Parathyroid adenoma (tissue), 2 donors: Measurements from ENCODE around the gene TLCD2.
"Not testable (repeated sequence)": the region's sequence is repeated elsewhere in the genome, so short reads cannot be mapped to it uniquely, and the experiment has no call there.

Experiments used
- H2AFZ ChIP-seq: fragments of 300-600 bp; sonication (generic); one replicate; pipeline ENCODE4 v1.7.0; 2017; ENCODE audit warnings: antibody characterized with exemption, mild to moderate bottlenecking
- H3K27ac ChIP-seq: fragments of 300-600 bp; sonication (generic); one replicate; pipeline ENCODE4 v1.7.0; 2017
- H3K27me3 ChIP-seq: fragments of 300-600 bp; sonication (generic); one replicate; pipeline ENCODE4 v1.7.0; 2017; ENCODE audit warnings: low read length; ENCODE audit not compliant: control insufficient read depth, insufficient read depth
- H3K36me3 ChIP-seq: fragments of 300-600 bp; sonication (generic); one replicate; pipeline ENCODE4 v1.7.0; 2017; ENCODE audit warnings: low read length; ENCODE audit not compliant: control insufficient read depth, insufficient read depth
- H3K4me1 ChIP-seq: fragments of 300-600 bp; sonication (generic); one replicate; pipeline ENCODE4 v1.7.0; 2017; ENCODE audit warnings: control low read depth
- H3K4me2 ChIP-seq: fragments of 300-600 bp; sonication (generic); one replicate; pipeline ENCODE4 v1.7.0; 2017; ENCODE audit warnings: low read length
- H3K4me3 ChIP-seq: fragments of 300-600 bp; sonication (generic); one replicate; pipeline ENCODE4 v1.7.0; 2017; ENCODE audit warnings: low read depth, low read length
- H3K79me2 ChIP-seq: fragments of 300-600 bp; sonication (generic); one replicate; pipeline ENCODE4 v1.7.0; 2017; ENCODE audit warnings: control low read depth
- H3K9ac ChIP-seq: fragments of 300-600 bp; sonication (generic); one replicate; pipeline ENCODE4 v1.7.0; 2017; ENCODE audit warnings: mild to moderate bottlenecking
- H3K9me3 ChIP-seq: fragments of 300-600 bp; sonication (generic); one replicate; pipeline ENCODE4 v1.7.0; 2017; ENCODE audit warnings: low read length; ENCODE audit not compliant: control insufficient read depth
- TF ChIP-seq, protein P1 (sequence below): fragments of 300-600 bp; sonication (generic); IDR thresholded peaks from one replicate; pipeline ENCODE4 v1.7.0; 2017; ENCODE audit warnings: antibody characterized with exemption, mild to moderate bottlenecking
- donor health status: primary hyperparathyroidism.

Gene TLCD2

DNA sequence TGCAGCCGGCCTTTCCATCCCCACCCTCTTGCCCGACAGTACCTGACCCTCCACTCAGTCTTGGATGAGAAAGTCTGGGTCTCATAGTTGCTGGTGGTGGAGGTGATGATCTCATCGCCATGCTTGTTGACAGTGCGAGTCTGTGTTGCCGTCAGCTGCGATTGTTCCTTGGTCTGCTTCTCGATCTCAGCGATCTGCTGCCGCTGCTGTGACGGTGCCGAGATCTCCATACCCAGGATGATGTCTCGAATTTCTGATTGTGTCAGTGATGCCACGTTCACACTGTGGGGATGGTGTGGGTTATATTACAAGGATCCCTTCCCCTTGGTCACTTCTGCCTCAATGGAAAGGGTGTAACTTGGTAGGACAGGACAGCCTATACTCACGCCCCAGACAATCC lies 56.4 kb downstream of the TLCD2 start:
- H3K27ac ChIP-seq = no peak overlapping the region
- no peaks in the 10 kb centered on the region for H3K36me3 ChIP-seq
- H3K4me3 ChIP-seq = no peak overlapping the region
- H3K4me1 ChIP-seq = peaks cover 5% of the 10 kb centered on the region
- TF ChIP-seq, protein P1, sequence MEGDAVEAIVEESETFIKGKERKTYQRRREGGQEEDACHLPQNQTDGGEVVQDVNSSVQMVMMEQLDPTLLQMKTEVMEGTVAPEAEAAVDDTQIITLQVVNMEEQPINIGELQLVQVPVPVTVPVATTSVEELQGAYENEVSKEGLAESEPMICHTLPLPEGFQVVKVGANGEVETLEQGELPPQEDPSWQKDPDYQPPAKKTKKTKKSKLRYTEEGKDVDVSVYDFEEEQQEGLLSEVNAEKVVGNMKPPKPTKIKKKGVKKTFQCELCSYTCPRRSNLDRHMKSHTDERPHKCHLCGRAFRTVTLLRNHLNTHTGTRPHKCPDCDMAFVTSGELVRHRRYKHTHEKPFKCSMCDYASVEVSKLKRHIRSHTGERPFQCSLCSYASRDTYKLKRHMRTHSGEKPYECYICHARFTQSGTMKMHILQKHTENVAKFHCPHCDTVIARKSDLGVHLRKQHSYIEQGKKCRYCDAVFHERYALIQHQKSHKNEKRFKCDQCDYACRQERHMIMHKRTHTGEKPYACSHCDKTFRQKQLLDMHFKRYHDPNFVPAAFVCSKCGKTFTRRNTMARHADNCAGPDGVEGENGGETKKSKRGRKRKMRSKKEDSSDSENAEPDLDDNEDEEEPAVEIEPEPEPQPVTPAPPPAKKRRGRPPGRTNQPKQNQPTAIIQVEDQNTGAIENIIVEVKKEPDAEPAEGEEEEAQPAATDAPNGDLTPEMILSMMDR = no peak
- no peaks in the 10 kb centered on the region for H3K9me3 ChIP-seq
- H2AFZ ChIP-seq = no peak overlapping the region
- no peak overlapping the region for H3K4me2 ChIP-seq
- no peak overlapping the region for H3K9ac ChIP-seq
- no peaks in the 10 kb centered on the region for H3K79me2 ChIP-seq
- no peaks in the 10 kb centered on the region for H3K27me3 ChIP-seq

DNA sequence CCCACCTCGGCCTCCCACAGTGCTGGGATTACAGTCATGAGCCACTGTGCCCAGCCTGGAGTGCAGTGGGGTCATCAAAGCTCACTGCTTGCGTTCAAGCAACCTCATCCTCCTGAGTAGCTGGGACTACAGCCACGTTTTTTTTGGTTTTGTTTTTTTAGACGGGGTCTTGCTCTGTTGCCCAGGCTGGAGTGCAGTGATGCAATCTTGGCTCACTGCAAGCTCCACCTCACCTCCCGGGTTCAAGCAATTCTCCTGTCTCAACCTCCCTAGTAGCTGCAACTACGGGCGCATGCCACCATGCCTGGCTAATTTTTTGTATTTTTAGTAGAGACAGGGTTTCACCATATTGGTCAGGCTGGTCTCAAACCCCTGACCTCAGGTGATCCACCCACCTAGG lies 57.4 kb downstream of the TLCD2 start:
- not testable (repeated sequence) for H3K36me3 ChIP-seq, H2AFZ ChIP-seq

More for the DNA sequence above, 57.4 kb downstream of the TLCD2 start:
- not testable (repeated sequence) for H3K4me2 ChIP-seq, H3K4me3 ChIP-seq, H3K27ac ChIP-seq, H3K27me3 ChIP-seq, H3K79me2 ChIP-seq, H3K4me1 ChIP-seq, H3K9ac ChIP-seq, H3K9me3 ChIP-seq
